Stimulated activated CD8-positive, alpha-beta memory T cell treated with anti-CD3 and anti-CD28 coated beads, Interleukin-15, amount 100 ng/mL, for 1 hour (primary cell): Measurements from ENCODE around the gene THAP4.

Experiments used
- DNase-seq: peaks from one replicate; pipeline ENCODE4 v3.0.0-alpha.2; 2020; ENCODE audit warnings: low read depth

Gene THAP4

GRCh38 chr2:241546771-241547498 lies 90.0 kb downstream of the THAP4 start:
- DNase-seq, result no peak

- DNase-seq, result no peak
Observed at GRCh38 chr2:241545523-241546473, 91.2 kb downstream of the THAP4 start.

- DNase-seq, result no peak
Observed at GRCh38 chr2:241545106-241545505, 91.9 kb downstream of the THAP4 start.

GRCh38 chr2:241542278-241542605 lies 94.7 kb downstream of the THAP4 start:
- no peak for DNase-seq

GRCh38 chr2:241541564-241542277 lies 95.2 kb downstream of the THAP4 start:
- DNase-seq, result no peak

- peak; percentile 27 for DNase-seq
Observed at GRCh38 chr2:241540771-241541561, 96.0 kb downstream of the THAP4 start.

- no peak for DNase-seq
Observed at GRCh38 chr2:241540401-241540770, 96.6 kb downstream of the THAP4 start.

GRCh38 chr2:241539616-241540374 lies 97.2 kb downstream of the THAP4 start:
- DNase-seq, result no peak

GRCh38 chr2:241538838-241539615 lies 97.9 kb downstream of the THAP4 start:
- no peak for DNase-seq

- no peak for DNase-seq
Observed at GRCh38 chr2:241535871-241536655, 100.9 kb downstream of the THAP4 start.

GRCh38 chr2:241534701-241535375 lies 102.1 kb downstream of the THAP4 start:
- no peak for DNase-seq
